DMS153 treated with DMSO at 0.1 percent for 48 hours (cell line): Measurements from ENCODE around the gene PRR23B.
"Not testable (repeated sequence)": the region's sequence is repeated elsewhere in the genome, so short reads cannot be mapped to it uniquely, and the experiment has no call there.

Experiments
- DNase-seq: peaks from one replicate; lab custom pipeline; 2025; ENCODE audit not compliant: unreplicated experiment; lab: John Stamatoyannopoulos, UW

Gene PRR23B

GRCh38 chr3:139020868-139021234 lies at the start of gene PRR23B:
PRR23B (minus strand) TSS chr3:139020926; CDS start chr3:139020661, 265 bp downstream.
- DNase-seq = no peak

DNA sequence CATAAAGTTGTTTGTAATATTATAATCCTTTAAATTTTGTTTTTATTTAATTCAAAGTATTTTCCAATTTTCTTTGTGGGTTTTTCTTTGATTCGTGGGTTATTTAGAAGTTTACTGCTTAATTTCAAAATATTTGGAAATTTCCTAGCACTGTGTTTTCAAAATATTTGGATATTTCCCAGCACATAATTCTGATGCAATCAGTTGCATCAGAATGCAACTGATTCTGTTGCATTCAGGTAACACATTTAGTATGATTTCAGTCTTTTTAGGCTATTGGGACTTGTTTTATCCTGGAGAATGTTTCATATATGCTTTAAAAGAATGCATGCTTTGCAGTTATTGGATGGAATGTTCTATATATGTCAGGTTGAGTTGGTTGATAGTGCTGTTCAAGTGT lies 42.2 kb upstream of the PRR23B start:
- DNase-seq = no peak

- no peak for DNase-seq
Observed at GRCh38 chr3:139052802-139053600, 32.3 kb upstream of the PRR23B start.

DNA sequence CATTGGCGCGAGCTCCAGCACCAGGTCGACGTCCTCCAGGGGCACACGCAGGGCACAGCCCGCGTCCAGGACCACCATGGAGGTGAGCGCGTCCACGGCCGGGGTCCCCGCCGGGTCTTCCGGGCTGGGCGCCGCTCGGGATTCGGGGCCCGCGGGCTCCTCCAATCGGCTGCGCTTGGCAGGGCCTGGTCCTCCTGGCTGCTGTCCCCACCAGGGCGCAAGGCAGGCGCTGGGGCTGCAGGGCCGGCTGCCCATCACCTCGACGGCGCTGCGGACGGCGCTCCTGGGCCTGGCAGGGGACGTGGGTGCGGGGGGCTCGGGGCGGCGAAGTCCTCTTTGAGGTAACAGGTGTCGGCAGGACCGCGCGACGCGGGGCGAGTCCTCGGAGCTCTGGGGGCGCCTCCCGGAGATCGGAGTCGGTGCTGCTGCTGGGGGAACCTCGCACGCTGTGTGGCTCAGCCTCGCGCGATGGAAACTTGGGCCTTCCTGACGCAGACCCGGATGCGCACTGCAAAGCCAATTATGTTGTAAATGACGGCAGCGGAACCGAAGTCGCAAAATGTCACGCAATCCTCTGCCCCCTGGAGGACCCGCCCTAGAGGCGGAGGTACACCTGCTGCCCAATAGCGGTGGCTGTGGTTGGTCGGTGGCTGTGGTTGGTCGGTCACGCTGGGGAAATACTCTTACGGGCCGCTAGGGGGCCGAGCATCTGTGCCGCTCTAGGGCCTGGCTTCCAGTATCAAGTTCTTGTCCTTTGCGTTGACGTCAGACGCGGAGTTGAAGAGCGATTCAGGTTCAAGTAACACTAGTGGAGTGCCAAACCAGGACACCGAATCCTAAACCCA lies 23.9 kb upstream of the PRR23B start, which contains the start of gene PRR23C:
Gene PRR23C, minus strand, starts transcription at position 527 of the 845 bp plus-strand sequence. Its CDS starts 272 bp downstream, at position 255.
- DNase-seq = no peak

DNA sequence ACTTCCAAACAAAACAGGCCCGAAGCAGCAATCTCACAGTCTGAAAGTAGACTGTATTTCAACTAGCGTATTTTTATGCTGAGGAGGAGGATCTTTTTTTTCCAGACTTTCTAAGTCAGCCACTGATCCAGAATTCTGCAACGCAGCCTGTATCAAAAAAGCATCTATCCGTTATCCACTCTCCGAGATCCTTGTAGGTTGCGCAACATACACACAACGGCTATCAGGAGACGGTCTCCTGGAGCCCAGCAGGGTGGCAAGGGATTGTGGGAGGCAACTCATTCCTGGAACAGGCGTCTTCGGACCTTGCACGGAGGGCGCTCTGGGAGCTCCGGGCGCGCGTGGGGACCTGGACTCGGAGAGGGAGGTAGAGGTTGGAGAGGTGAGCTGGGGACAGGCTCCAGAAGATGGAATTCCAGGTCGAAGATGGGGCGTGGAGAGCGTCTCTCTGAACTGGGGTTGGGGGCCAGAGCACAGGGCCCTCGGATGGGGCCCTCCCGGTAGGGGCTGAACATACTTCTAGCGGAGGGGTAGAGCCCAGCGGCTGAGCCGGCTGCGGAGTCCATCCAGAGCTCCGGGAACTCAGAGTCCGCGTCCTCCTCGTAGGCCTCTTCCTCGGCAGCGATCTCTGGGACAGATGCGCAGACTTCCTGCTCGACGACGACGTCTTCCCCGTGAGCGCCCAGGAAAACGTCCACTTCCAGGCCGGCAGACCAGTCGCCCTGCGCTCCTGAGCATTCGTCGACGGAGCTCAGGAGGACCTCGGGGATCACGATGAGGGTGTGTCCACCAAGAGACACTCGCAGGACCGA lies 23.0 kb upstream of the PRR23B start:
- DNase-seq = no peak

- DNase-seq = no peak
Observed at GRCh38 chr3:139037478-139037877, 16.8 kb upstream of the PRR23B start.

DNA sequence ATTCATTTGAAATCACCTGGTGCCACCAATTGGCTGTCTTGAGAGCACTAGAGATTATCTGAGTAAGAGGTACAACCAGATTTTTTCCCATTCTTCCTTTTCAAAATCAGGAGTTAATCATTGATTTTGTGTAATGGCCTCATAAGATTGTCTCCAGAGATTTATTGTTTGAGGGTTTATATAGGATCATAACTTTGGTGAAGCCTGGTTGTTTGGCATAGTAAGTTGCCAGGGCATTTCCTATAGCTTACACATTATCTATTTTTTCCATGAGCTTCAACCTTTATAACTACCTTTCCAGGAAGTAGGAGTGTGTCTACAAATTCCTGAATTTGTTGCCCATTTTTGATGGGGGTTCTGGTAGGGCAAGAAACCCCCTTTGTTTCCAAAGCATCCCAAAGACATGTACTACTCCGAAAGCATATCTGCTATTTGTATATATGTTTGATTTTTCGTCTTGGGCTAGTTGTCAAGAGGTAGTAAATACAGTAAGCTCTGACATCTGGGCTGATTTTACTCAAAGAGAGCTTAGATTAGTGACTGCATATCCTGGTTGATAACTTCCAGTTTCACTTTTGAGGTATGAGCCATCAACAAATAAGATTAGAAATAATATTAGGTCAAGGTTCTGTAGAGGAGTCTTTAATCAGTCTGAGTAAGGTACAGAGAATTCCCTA lies 11.7 kb upstream of the PRR23B start:
- no peak for DNase-seq

- DNase-seq = not testable (repeated sequence)
Observed at GRCh38 chr3:139030576-139030975, 9.8 kb upstream of the PRR23B start.

DNA sequence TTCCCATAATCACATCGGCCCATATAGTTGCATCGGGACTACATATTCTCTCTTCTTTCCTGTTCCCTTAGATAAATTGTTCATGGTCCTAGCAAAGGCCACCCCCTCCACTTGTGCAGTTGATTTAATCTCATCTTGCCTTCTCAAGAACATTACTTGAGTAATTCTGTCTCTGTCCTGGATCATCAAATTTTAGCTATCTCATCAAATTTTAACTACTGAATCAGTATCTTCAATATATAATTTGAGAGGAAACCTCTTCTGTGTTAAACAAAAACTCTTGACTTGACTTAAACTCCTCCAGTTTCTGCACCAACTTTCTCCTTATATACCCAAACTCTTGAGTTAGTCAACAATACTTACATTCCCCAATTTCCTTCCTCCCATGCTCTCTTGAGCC lies 4.2 kb upstream of the PRR23B start:
- no peak for DNase-seq

GRCh38 chr3:139020036-139020867 lies 474 bp downstream of the PRR23B start:
- DNase-seq = no peak

- DNase-seq = no peak
Observed at GRCh38 chr3:139016430-139017048, 4.2 kb downstream of the PRR23B start.

DNA sequence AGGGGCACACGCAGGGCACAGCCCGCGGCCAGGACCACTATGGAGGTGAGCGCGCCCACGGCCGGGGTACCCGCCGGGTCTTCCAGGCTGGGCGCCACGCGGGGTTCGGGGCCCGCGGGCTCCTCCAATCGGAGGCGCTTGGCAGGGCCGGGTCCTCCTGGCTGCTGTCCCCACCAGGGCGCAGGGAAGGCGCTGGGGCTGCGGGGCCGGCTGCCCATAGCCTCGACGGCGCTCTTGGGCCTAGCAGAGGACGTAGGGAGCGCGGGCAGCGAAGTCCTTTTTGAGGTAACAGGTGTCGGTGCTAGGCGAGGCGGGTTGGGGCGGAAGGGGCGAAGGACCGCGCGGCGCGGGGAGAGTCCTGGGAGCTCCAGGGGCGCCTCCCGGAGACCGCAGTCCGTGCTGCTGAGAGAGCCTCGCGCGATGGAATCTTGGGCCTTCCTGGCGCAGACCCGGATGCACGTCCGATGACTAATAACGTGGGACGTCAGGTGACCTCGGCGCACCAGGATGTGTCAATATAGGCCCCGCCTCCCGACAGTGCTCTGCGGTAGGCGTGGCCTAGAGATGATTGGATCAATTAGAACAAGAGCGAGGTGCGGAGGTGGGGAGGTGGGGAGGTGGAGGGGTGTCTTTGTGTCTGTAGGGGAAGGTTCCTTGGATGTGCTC lies 14.5 kb downstream of the PRR23B start, which contains the start of gene PRR23A:
Gene PRR23A, minus strand, starts transcription at position 218 of the 666 bp plus-strand sequence. Its CDS starts 0 bp downstream, at position 218.
- no peak for DNase-seq

DNA sequence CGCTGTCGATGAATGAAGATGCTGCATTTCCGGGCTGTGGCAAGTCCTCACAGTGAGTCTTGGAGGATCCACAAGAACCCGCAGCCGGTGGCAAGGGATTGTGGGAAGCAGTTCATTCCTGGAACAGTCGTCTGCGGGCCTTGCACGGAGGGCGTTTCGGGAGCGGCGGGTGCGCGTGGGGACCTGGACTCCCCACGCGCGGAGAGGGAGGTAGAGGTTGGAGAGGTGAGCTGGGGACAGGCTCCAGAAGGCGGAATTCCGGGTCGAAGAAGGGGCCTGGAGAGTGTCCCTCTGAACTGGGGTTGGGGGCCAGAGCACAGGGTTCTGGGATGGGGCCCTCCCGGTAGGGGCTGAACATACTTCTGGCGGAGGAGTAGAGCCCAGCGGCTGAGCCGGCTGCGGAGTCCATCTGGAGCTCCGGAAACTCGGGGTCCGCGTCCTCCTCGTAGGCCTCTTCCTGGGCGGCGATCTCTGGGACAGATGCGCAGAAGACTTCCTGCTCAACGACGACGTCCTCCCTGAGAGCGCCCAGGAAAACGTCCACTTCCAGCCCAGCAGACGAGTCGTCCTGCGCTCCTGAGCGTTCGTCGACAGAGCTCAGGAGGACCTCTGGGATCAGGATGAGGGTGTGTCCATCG lies 15.3 kb downstream of the PRR23B start:
- DNase-seq = no peak

- DNase-seq = no peak
Observed at GRCh38 chr3:138995706-138996105, 25.0 kb downstream of the PRR23B start.

DNA sequence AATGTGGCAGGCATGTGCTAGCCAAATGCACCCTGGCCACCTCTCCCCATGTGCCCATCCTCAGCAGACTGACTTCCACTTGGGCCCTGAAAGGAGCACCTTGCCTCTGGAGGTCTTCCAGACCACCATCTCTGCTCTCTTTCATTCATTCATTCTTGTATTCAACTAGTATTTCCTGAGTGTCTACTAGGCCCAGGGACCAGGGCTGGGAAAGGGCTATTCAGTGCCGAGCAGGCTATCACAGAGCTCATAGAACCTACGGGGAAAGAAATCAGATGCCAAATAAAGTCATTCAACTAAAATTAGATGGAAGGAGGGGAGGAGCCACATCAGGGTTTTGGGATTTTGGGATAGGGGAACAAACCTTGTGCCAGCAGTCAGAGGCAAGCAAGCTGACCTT lies 33.5 kb downstream of the PRR23B start:
- DNase-seq = no peak

- DNase-seq = no peak
Observed at GRCh38 chr3:138985932-138986331, 34.8 kb downstream of the PRR23B start.

GRCh38 chr3:138984816-138985215 lies 35.9 kb downstream of the PRR23B start:
- no peak for DNase-seq

DNA sequence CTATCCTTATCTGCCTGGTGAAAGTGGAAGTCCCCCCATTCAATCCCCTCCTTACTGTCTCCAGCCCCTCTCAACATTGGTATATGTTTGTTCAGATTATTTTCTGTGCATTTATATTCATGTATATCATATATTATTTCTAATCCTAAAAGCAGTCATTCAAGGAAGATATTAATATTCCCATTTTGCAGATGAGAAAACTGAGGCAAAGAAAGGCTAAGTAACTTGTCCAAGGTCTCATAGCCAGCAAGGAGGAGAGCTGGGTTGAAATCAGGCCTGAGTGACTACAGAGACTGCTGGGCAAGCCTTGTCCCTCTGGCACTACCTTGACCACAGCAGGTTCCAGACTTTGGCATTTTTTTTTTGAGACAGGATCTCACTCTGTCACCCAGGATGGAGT lies 44.7 kb downstream of the PRR23B start:
- DNase-seq = no peak
